GM23338 (cell line): ENCODE measurements around the gene CACNB1.

Experiments
- CREB1 ChIP-seq: fragments of 250-450 bp; sonication (Bioruptor Pico); IDR thresholded peaks from 2 replicates; pipeline ENCODE4 v1.5.0; 2020; ENCODE audit warnings: low read depth, mild to moderate bottlenecking, moderate library complexity
- EZH2 ChIP-seq: fragments of 200-600 bp; sonication (generic); IDR thresholded peaks from one replicate; pipeline ENCODE4 v1.8.0; 2017; ENCODE audit warnings: antibody characterized with exemption, mild to moderate bottlenecking, low read depth; ENCODE audit not compliant: unreplicated experiment
- EZH2phosphoT487 ChIP-seq: fragments of 200-600 bp; sonication (generic); IDR thresholded peaks from one replicate; pipeline ENCODE4 v1.8.1; 2018; ENCODE audit warnings: antibody characterized with exemption; ENCODE audit not compliant: unreplicated experiment
- JUNB ChIP-seq: IDR thresholded peaks from one replicate; pipeline ENCODE4 v1.6.1; 2016; ENCODE audit warnings: antibody characterized with exemption; ENCODE audit not compliant: unreplicated experiment
- POLR2AphosphoS5 ChIP-seq: IDR thresholded peaks from 2 replicates; pipeline ENCODE4 v1.6.1; 2016; ENCODE audit warnings: antibody characterized with exemption, low read depth
- STAT1 ChIP-seq: IDR thresholded peaks from one replicate; pipeline ENCODE4 v1.6.1; 2016; ENCODE audit warnings: antibody characterized with exemption; ENCODE audit not compliant: unreplicated experiment
- TF ChIP-seq, protein P1 (sequence below), 2 experiments: fragments of 200-600 bp in 1 of 2; sonication (generic) in 1 of 2; conservative IDR thresholded peaks; 2 replicates each; pipeline versions ENCODE4 v1.5.1 to v1.6.1; 2016 to 2017; ENCODE audit warnings: antibody characterized with exemption in 2 of 2, low read depth in 2 of 2, mild to moderate bottlenecking in 2 of 2, moderate library complexity in 1 of 2
- TF ChIP-seq, protein P2 (sequence below): IDR thresholded peaks from 2 replicates; pipeline ENCODE4 v1.6.1; 2016; ENCODE audit warnings: antibody characterized with exemption
- TF ChIP-seq, protein P3 (sequence below): IDR thresholded peaks from one replicate; pipeline ENCODE4 v1.6.1; 2018; ENCODE audit warnings: antibody characterized with exemption; ENCODE audit not compliant: unreplicated experiment

DNA sequence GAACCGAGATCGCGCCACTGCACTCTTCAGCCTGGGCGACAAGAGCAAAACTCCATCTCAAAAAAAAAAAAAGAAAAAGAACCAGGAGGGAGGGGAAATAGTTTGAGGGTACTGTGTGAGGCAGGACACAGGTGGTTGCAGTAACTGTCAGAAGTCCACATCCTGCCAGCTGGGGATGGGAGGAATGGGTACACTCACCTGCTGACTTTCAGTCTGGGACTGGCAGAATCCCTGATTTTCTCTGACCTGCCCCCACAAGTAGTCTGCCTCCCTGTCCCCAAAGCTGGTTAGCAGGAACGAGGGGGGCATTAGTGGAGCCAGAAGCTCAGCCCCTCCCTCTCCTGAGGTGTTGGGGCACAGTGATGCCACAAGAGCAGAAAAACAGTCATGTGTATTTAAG, 24.4 kb downstream of the CACNB1 start:
- TF ChIP-seq, protein P1, sequence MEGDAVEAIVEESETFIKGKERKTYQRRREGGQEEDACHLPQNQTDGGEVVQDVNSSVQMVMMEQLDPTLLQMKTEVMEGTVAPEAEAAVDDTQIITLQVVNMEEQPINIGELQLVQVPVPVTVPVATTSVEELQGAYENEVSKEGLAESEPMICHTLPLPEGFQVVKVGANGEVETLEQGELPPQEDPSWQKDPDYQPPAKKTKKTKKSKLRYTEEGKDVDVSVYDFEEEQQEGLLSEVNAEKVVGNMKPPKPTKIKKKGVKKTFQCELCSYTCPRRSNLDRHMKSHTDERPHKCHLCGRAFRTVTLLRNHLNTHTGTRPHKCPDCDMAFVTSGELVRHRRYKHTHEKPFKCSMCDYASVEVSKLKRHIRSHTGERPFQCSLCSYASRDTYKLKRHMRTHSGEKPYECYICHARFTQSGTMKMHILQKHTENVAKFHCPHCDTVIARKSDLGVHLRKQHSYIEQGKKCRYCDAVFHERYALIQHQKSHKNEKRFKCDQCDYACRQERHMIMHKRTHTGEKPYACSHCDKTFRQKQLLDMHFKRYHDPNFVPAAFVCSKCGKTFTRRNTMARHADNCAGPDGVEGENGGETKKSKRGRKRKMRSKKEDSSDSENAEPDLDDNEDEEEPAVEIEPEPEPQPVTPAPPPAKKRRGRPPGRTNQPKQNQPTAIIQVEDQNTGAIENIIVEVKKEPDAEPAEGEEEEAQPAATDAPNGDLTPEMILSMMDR (conservative IDR thresholded peaks at IDR 0.05; ENCODE audit: low read depth in 2 of 2) = no peak
- TF ChIP-seq, protein P2, sequence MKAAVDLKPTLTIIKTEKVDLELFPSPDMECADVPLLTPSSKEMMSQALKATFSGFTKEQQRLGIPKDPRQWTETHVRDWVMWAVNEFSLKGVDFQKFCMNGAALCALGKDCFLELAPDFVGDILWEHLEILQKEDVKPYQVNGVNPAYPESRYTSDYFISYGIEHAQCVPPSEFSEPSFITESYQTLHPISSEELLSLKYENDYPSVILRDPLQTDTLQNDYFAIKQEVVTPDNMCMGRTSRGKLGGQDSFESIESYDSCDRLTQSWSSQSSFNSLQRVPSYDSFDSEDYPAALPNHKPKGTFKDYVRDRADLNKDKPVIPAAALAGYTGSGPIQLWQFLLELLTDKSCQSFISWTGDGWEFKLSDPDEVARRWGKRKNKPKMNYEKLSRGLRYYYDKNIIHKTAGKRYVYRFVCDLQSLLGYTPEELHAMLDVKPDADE = no peak
- TF ChIP-seq POLR2AphosphoS5 (no peak), EZH2phosphoT487 (no peak), EZH2 (no peak), JUNB (no peak), CREB1 (CRISPR knock-in tag) (no peak), STAT1 (no peak)
- TF ChIP-seq, protein P3, sequence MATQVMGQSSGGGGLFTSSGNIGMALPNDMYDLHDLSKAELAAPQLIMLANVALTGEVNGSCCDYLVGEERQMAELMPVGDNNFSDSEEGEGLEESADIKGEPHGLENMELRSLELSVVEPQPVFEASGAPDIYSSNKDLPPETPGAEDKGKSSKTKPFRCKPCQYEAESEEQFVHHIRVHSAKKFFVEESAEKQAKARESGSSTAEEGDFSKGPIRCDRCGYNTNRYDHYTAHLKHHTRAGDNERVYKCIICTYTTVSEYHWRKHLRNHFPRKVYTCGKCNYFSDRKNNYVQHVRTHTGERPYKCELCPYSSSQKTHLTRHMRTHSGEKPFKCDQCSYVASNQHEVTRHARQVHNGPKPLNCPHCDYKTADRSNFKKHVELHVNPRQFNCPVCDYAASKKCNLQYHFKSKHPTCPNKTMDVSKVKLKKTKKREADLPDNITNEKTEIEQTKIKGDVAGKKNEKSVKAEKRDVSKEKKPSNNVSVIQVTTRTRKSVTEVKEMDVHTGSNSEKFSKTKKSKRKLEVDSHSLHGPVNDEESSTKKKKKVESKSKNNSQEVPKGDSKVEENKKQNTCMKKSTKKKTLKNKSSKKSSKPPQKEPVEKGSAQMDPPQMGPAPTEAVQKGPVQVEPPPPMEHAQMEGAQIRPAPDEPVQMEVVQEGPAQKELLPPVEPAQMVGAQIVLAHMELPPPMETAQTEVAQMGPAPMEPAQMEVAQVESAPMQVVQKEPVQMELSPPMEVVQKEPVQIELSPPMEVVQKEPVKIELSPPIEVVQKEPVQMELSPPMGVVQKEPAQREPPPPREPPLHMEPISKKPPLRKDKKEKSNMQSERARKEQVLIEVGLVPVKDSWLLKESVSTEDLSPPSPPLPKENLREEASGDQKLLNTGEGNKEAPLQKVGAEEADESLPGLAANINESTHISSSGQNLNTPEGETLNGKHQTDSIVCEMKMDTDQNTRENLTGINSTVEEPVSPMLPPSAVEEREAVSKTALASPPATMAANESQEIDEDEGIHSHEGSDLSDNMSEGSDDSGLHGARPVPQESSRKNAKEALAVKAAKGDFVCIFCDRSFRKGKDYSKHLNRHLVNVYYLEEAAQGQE = no peak
